Spleen (tissue), 7 donors: ENCODE measurements around the gene PUM2.

Experiments used
- CTCF ChIP-seq, 11 experiments: fragments of 200-600 bp in 7 of 11; fragments of 450-650 bp in 4 of 11; sonication (generic) in 4 of 11; IDR thresholded peaks in 8 of 11; conservative IDR thresholded peaks in 3 of 11; 1 replicate in 7 of 11; 2 replicates in 4 of 11; pipeline versions ENCODE4 v1.4.0 to v1.8.0; 2016 to 2021; ENCODE audit warnings: antibody characterized with exemption in 11 of 11, inconsistent platforms in 4 of 11, mild to moderate bottlenecking in 1 of 11
- POLR2A ChIP-seq, 3 donors: fragments of 450-650 bp; IDR thresholded peaks; one replicate each; pipeline ENCODE4 v1.5.1; 2017; ENCODE audit warnings: antibody characterized with exemption in 3 of 3, mild to moderate bottlenecking in 1 of 3
- POLR2AphosphoS5 ChIP-seq, 3 donors: sonication (generic); formaldehyde crosslinking; IDR thresholded peaks; one replicate each; pipeline ENCODE4 v1.5.1; 2017; ENCODE audit warnings: antibody characterized with exemption in 3 of 3
- donor health status: DM: no; HTN: no; CAD: no; lungs with moderate emphysema.
- donor health status: DM: no; HTN: no; CAD: no.
- donor health status: DM: no; HTN: no; CAD: no.

GRCh38 chr2:20249170-20249569 lies 101.5 kb downstream of the PUM2 start:
- TF ChIP-seq POLR2A (IDR thresholded peaks at IDR 0.05), result no peak
- TF ChIP-seq CTCF (IDR thresholded peaks at IDR 0.05 in 8 of 11, conservative IDR thresholded peaks at IDR 0.05 in 3 of 11), result no peak
- TF ChIP-seq POLR2AphosphoS5 (IDR thresholded peaks at IDR 0.05), result no peak
